SKM-1 (cell line): ENCODE data around the gene SUGCT.
"Not testable (repeated sequence)": the region's sequence is repeated elsewhere in the genome, so short reads cannot be mapped to it uniquely, and the experiment has no call there.

ENCODE experiments used
- DNase-seq: peaks from one replicate; lab custom pipeline; 2025; ENCODE audit not compliant: unreplicated experiment; lab: John Stamatoyannopoulos, UW

The SUGCT gene

GRCh38 chr7:40199076-40199802 is 64.4 kb downstream of the SUGCT start:
- no peak for DNase-seq

- DNase-seq = no peak
Observed at GRCh38 chr7:40200791-40201190, 66.0 kb downstream of the SUGCT start.

DNA sequence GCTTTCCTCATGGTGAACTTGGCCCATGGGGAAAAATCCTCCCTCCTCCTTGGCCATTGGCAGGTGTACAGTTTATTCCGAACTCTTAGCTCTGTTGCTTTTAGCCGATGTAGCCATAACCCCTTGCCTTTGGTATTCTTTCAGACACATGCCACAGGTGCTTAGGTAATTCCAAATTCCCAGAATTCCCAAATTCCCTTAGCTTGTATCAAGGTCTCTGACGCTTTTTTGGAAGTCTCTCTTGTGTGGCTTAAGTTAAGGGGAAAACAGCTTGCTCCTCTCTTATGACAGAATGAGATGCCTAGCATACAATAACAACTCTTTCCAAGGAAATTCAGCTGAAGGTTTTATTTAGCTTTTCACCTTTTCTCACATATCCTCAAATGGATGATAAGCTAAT is 68.0 kb downstream of the SUGCT start:
- no peak for DNase-seq

GRCh38 chr7:40204581-40204980 is 69.8 kb downstream of the SUGCT start:
- no peak for DNase-seq

DNA sequence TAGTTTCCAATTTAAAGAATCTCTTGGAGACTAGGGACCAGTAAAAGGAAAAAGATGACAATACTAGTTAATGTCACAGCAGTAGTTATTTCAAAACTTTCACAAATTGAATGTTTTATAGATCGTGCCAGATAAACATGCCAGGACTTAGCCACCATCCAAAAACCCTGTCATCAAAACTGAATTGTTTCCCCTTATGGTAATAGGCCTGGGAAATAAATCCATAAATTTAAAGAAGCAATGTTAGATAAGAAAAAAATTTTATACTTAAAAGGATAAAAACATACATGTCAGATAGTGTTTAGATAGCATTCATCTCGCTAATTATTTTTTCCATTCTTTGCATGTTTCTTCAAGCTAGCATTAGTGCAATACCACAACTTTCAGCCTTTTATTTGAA is 71.2 kb downstream of the SUGCT start:
- no peak for DNase-seq

- DNase-seq = no peak
Observed at GRCh38 chr7:40211276-40212003, 76.6 kb downstream of the SUGCT start.

- DNase-seq = no peak
Observed at GRCh38 chr7:40213291-40213690, 78.5 kb downstream of the SUGCT start.

DNA sequence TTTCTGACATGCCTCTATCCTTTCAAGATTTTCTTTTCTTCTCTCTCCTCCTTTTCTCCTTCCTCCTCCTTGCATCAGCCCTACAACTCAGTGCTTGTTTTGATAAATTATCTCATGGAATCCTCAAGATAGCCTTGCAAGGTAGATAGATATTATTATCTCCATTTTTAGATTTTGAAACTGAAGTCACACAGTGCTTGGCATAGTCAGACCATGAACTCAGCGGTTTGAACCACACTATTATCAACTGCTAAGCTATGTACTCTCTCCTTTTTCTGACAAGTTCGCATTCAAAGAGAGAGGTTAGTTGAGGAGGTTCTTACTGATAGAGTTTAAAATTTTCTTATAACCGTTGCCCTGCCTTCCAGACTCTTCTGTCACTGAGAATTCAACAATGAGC is 79.1 kb downstream of the SUGCT start:
- no peak for DNase-seq

- not testable (repeated sequence) for DNase-seq
Observed at GRCh38 chr7:40218612-40219011, 83.8 kb downstream of the SUGCT start.

DNA sequence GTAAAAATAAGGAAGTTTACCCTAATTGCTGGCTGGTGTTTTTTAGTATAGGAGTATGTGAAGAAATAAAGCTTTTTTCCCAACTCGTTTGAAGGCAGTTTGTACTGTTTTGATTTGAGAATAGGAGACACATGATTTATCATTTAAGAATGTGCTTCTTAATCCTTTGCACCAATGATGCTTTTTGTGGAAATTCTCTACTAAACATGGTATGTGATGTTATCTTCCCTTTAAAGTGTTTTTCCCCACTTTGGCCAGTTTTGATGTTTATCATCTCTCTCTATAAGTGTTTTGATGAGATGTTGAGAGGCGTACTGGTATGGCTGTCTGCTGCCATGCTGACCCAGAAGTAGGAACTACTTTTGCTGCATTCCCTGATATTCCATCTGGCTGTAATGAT is 85.1 kb downstream of the SUGCT start:
- no peak for DNase-seq

- no peak for DNase-seq
Observed at GRCh38 chr7:40220421-40220911, 85.7 kb downstream of the SUGCT start.

- DNase-seq = peak; percentile 30
Observed at GRCh38 chr7:40221836-40222235, 87.0 kb downstream of the SUGCT start.

DNA sequence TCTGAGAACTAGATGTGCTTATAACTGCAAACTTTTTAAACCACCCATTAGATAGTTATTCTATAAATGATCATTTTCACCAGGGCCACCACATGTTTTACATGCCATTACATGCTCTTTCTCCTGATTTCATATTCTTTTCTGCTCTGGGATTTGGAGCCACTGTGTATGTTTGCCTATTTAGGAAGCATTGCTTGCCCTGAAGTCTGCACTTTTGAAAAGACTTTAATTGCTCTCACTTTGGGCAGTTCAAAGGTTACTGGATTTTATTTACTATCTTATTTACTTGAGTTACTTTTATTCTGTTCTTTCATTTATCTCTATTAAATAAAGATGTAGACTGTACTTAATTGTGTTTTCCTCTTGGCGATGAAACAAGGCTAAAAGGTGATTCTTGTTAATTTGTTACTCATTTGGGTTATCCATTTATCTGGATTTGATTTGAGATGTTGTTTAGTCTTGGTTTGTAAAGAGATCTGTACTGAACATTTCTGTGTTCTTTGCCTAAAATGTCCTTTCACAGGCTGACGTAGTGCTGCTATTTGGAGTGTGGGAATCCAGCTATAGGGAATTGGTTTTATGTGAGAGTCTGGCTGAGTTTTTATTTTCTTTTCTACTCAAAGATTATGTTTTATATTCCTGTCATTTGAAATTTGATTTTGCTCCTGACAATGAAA is 88.8 kb downstream of the SUGCT start:
- no peak for DNase-seq

DNA sequence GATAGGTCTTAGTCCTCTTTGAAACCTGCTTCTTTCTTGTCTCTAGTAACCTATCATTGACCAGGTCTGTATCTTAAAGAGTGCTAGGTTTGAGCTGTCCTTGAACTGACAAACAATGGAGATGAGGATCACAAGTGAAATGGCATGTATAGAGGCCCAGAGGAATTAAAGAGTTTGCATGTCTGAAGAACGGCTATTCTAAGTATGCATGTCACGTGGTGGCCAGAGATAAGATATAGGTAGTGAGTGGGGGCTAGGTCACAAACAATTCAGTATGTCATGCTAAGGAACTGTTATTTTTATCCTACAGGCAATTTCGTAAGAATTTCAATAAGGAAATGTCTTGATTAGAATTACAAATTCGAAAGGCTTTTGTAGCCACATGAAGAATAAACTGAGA is 95.3 kb downstream of the SUGCT start:
- DNase-seq = no peak

GRCh38 chr7:40231796-40232195 is 97.0 kb downstream of the SUGCT start:
- no peak for DNase-seq

DNA sequence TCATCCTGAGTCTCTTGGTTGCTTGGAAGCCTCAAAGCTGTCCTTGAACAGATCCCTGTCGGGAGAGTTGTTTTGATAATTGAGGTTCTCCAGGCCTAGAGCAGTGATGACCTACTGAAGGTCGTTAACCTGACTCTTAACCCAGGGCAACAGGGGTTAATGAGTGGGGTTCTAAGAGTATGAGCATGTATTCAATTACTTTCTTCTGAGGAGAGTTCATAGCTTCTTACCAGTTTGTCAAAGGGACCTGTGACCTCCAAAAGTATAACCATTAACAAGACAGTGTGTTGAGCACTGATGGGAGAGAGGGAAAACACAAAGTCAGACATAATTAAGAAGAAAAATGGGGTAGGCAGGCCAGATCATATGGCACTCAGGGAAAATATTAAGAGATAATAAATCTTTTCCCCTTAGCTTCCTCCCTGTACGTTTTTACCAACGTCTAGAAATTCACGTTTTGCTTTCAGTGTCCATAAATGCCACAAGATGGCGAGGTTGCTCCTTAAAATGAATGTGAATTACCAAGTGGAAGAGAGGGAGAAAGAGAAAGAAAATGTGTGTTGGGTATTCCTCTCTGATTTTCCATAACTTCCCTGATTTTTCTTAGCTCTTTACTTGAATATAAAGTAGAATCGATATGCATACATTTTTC is 97.6 kb downstream of the SUGCT start:
- peak; percentile 64 for DNase-seq

DNA sequence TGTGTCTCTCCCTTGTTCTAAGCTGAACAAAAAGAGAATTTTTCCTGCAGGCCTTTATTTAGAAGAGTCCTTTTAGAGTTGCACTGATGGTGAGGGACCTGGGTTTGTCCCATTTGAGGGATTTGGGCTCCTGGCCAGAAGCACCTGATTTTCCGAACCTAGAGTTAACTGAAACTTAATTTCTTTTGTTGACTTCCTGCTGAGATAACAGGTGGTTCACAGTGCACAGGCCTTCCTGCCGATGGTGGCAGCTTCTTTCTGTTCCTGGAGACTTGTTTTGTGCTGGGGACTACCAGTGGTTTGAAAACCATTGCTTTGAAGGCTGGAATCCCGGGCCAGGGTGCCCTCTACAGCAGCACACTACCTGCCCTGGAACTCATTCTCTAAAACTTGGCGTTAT is 99.2 kb downstream of the SUGCT start:
- DNase-seq = no peak

DNA sequence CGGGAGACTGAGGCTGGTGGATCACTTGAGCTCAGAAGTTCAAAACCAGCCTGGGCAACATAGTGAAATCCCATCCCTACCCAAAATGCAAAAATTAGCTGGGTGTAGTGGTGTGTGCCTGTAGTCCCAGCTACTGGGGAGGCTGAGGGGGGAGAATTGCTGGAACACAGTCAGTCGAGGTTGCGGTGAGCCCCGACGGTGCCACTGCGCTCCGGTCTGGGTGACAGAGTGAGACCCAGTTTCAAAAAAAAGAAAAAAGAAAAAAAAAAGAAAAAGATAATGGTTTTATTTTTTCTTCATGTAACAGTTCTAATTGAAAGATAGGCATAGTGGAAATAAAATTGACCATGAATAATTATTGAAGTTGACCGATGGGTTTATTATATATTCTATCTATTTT is 99.9 kb downstream of the SUGCT start:
- DNase-seq = no peak

GRCh38 chr7:40237731-40238130 is 102.9 kb downstream of the SUGCT start:
- DNase-seq = no peak

DNA sequence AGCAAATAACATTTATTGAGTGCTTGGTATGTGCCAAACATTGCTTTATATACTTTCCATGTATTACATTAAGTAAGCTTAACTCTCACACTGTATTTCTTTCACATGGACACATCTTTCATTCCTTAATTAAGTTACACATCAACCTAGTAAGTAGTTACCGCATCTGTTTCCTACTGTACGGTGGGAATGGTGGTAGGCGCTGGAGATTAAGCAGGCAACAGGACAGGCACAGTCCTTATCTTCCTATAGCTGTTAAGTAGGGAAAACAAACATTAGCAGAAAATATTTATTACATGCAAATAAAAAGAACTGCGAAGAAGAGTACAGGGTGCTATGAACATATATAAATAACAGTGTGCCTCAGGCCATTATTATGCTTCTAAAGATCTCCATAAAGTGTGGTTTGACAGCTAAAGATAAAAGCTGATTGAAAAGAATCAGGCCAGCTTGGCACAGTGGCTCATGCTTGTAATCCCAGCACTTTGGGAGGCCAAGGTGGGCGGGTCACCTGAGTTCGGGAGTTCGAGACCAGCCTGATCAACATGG is 105.0 kb downstream of the SUGCT start:
- no peak for DNase-seq

DNA sequence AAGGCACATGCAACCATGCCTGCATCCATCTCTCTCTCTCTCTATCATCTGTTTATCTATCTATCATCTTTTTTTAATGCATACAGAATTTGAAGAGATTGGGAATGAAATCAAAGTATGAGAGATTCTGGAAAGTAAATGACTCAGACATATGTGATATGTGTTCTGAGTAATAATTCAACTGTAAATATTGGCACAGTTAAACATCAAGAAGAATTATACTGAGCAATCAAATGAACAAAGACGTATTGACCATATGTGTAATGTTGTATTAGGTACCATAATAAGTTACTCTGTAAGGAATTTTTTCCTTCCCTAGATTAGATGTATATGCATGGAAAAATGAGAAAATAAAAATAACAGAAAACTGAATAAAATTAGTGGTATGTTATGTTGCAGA is 108.3 kb downstream of the SUGCT start:
- DNase-seq = no peak
